Fibroblast of lung (primary cell): ENCODE results near the gene FMR1. TPM values are rescaled to one million over a fixed set of nuclear protein-coding genes. Genes with fewer than 3 reads are reported as not detected.
A peak's percentile ranks its signal among the peaks of the same experiment; 100 is the strongest.

Experiments
- DNase-seq, 2 donors: peaks; one replicate each; pipeline versions ENCODE4 v3.0.0 to v3.0.0-alpha.2; 2010; ENCODE audit warnings: low read depth in 2 of 2
- H2AFZ ChIP-seq: 2 replicates; pipeline ENCODE4 v1.5.1; 2012; ENCODE audit warnings: low read length, control low read depth, inconsistent platforms
- H3K27ac ChIP-seq: 2 replicates; pipeline ENCODE4 v1.5.1; 2011; ENCODE audit warnings: low read length, control low read depth; ENCODE audit not compliant: insufficient read depth
- H3K27me3 ChIP-seq: 2 replicates; pipeline ENCODE4 v1.5.1; 2011; ENCODE audit warnings: mild to moderate bottlenecking, low read length; ENCODE audit not compliant: control insufficient read depth, insufficient read depth
- H3K36me3 ChIP-seq: 2 replicates; pipeline ENCODE4 v1.5.1; 2011; ENCODE audit warnings: low read length; ENCODE audit not compliant: control insufficient read depth, insufficient read depth
- H3K4me1 ChIP-seq: 2 replicates; pipeline ENCODE4 v1.5.1; 2011; ENCODE audit warnings: low read length; ENCODE audit not compliant: control insufficient read depth, insufficient read depth; ENCODE audit errors: extremely low read depth
- H3K4me2 ChIP-seq: 2 replicates; pipeline ENCODE4 v1.5.1; 2011; ENCODE audit warnings: low read length, control low read depth; ENCODE audit not compliant: insufficient read depth; ENCODE audit errors: extremely low read depth
- H3K4me3 ChIP-seq, 4 experiments: fragments of 200-600 bp in 1 of 4; sonication (generic) in 1 of 4; replicated peaks in 1 of 4; 2 replicates each; pipeline ENCODE4 v1.5.1; 2011 to 2016; ENCODE audit warnings: low read length in 4 of 4, low read depth in 3 of 4, mild to moderate bottlenecking in 3 of 4, control low read depth in 2 of 4, inconsistent platforms in 1 of 4, mixed read lengths in 1 of 4; ENCODE audit not compliant: insufficient read depth in 1 of 4; ENCODE audit errors: control extremely low read depth in 1 of 4
- H3K79me2 ChIP-seq: 2 replicates; pipeline ENCODE4 v1.5.1; 2012; ENCODE audit warnings: mild to moderate bottlenecking, low read length, inconsistent platforms; ENCODE audit not compliant: control insufficient read depth, insufficient read depth
- H3K9ac ChIP-seq: 2 replicates; pipeline ENCODE4 v1.5.1; 2011; ENCODE audit warnings: mild to moderate bottlenecking, low read length, control low read depth; ENCODE audit not compliant: insufficient read depth
- H3K9me3 ChIP-seq: 2 replicates; pipeline ENCODE4 v1.5.1; 2012; ENCODE audit warnings: low read depth, low read length; ENCODE audit not compliant: control insufficient read depth, insufficient read depth
- H4K20me1 ChIP-seq: 2 replicates; pipeline ENCODE4 v1.5.1; 2011; ENCODE audit warnings: low read length; ENCODE audit not compliant: control insufficient read depth, insufficient read depth; ENCODE audit errors: extremely low read depth
- EZH2 ChIP-seq: IDR thresholded peaks from 2 replicates; pipeline ENCODE4 v1.5.1; 2012; ENCODE audit warnings: low read length, control low read depth, mild to moderate bottlenecking; ENCODE audit errors: missing control alignments
- polyA plus RNA-seq, 2 donors: library from polyadenylated mRNA; depleted of rRNA in 1 of 2; stranded (reverse) in 1 of 2; unstranded in 1 of 2; fragments of >200 nt; gene quantifications; 2 replicates each; pipeline ENCODE4 v1.2.1, GENCODE V29; 2011 to 2012; ENCODE audit warnings: missing spikeins in 1 of 2
- total RNA-seq: library from RNA; depleted of rRNA; stranded (reverse); fragments of >200 nt; gene quantifications from 2 replicates; pipeline ENCODE4 v1.2.1, GENCODE V29; 2014
- TF ChIP-seq, protein P1 (sequence below), 2 donors: IDR thresholded peaks in 1 of 2; conservative IDR thresholded peaks in 1 of 2; 1 replicate in 1 of 2; 2 replicates in 1 of 2; pipeline ENCODE4 v1.5.1; 2011 to 2012; ENCODE audit warnings: low read length in 2 of 2, control low read depth in 1 of 2, inconsistent platforms in 1 of 2, low read depth in 1 of 2, mild to moderate bottlenecking in 1 of 2

The FMR1 gene
- total and polyA plus RNA-seq, 2 donors (not counting 1 experiment from before 2014, with no cell fraction given), result 26.1 to 36.5 TPM

DNA sequence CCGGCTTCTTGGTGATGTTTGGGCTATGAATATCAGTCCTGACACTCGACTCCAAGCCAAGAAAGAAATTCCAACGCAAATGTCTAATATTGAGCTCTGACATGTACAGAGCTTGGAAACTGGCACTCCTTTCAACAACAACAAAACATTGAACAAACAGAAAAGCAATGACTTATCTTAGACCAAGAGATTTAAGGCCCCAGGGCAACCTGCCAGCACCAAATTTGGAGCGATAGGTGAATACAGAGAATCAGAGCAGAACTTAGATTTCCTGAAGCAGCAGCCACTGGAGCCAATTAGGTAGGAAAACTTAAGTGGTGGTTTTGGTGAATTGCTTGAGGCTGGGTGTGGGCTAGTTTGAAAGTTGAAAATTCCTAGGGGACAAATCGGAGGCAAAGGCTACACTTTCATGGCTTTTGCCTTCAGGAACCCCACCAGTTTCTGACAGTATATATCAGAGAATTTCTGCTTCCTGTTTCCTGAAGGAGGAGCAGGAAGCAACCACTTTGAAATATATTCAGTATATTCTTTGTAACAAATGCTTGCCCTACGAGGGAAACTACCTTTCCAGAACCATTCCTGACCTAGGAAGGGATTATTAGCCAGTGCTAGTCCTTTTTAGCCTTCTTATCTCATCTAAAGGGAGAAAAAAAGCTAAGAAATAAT is 10.1 kb upstream of the FMR1 start:
- H3K4me2 ChIP-seq, result no peak overlapping the region
- no peaks in the 10 kb centered on the region for H3K4me1 ChIP-seq
- no peak overlapping the region for H2AFZ ChIP-seq
- H3K27me3 ChIP-seq, result no peaks in the 10 kb centered on the region
- no peaks in the 10 kb centered on the region for H3K36me3 ChIP-seq
- H3K9ac ChIP-seq, result no peak overlapping the region
- no peak overlapping the region for H3K27ac ChIP-seq
- H3K4me3 ChIP-seq, result no peak overlapping the region
- TF ChIP-seq, protein P1, sequence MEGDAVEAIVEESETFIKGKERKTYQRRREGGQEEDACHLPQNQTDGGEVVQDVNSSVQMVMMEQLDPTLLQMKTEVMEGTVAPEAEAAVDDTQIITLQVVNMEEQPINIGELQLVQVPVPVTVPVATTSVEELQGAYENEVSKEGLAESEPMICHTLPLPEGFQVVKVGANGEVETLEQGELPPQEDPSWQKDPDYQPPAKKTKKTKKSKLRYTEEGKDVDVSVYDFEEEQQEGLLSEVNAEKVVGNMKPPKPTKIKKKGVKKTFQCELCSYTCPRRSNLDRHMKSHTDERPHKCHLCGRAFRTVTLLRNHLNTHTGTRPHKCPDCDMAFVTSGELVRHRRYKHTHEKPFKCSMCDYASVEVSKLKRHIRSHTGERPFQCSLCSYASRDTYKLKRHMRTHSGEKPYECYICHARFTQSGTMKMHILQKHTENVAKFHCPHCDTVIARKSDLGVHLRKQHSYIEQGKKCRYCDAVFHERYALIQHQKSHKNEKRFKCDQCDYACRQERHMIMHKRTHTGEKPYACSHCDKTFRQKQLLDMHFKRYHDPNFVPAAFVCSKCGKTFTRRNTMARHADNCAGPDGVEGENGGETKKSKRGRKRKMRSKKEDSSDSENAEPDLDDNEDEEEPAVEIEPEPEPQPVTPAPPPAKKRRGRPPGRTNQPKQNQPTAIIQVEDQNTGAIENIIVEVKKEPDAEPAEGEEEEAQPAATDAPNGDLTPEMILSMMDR (conservative IDR thresholded peaks at IDR 0.05 in 1 of 2, IDR thresholded peaks at IDR 0.05 in 1 of 2; ENCODE audit: low read depth in 1 of 2, low read length in 2 of 2), result no peak
- TF ChIP-seq EZH2, result no peak
- H3K9me3 ChIP-seq, result no peaks in the 10 kb centered on the region
- no peaks in the 10 kb centered on the region for H4K20me1 ChIP-seq
- no peak for DNase-seq
- H3K79me2 ChIP-seq, result no peaks in the 10 kb centered on the region

DNA sequence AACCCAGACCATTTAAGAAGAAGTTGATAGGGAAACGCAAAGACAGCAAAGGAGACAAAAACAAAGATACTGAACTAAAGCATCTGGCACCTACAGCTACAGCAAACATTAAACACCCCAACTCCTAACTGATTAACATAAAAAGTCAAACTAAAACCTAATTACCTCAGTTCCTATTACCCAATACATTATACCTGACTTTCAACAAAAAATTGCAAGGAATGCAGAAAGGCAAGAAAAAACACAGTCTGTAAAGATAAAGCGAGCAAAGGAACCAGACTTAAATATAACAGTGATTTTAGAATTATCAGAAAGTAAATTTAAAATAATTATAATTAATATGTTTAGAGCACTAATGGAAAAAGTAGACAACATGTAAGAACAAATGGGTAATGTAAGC is 9.4 kb upstream of the FMR1 start:
- H3K4me3 ChIP-seq, result no peak overlapping the region
- H3K4me2 ChIP-seq, result no peak overlapping the region
- TF ChIP-seq, protein P1 (conservative IDR thresholded peaks at IDR 0.05 in 1 of 2, IDR thresholded peaks at IDR 0.05 in 1 of 2; ENCODE audit: low read depth in 1 of 2, low read length in 2 of 2), result no peak
- no peak for TF ChIP-seq EZH2
- no peak overlapping the region for H3K27ac ChIP-seq
- no peak for DNase-seq
- H3K4me1 ChIP-seq, result no peaks in the 10 kb centered on the region
- no peaks in the 10 kb centered on the region for H3K27me3 ChIP-seq
- H4K20me1 ChIP-seq, result no peaks in the 10 kb centered on the region
- no peaks in the 10 kb centered on the region for H3K9me3 ChIP-seq
- H2AFZ ChIP-seq, result no peak overlapping the region
- no peaks in the 10 kb centered on the region for H3K79me2 ChIP-seq
- no peaks in the 10 kb centered on the region for H3K36me3 ChIP-seq
- H3K9ac ChIP-seq, result no peak overlapping the region

GRCh38 chrX:147908106-147908505 is 3.6 kb upstream of the FMR1 start:
- no peak overlapping the region for H3K4me2 ChIP-seq
- H2AFZ ChIP-seq, result no peak overlapping the region
- peaks cover 2% of the 10 kb centered on the region for H3K4me1 ChIP-seq
- H4K20me1 ChIP-seq, result no peaks in the 10 kb centered on the region
- H3K4me3 ChIP-seq, result no peak overlapping the region
- H3K27me3 ChIP-seq, result no peaks in the 10 kb centered on the region
- DNase-seq, result peak in 1 of 2 donors; percentile 6
- H3K9me3 ChIP-seq, result no peaks in the 10 kb centered on the region
- no peaks in the 10 kb centered on the region for H3K36me3 ChIP-seq
- H3K9ac ChIP-seq, result no peak overlapping the region
- H3K27ac ChIP-seq, result no peak overlapping the region
- H3K79me2 ChIP-seq, result peaks cover 7% of the 10 kb centered on the region
- TF ChIP-seq, protein P1 (conservative IDR thresholded peaks at IDR 0.05 in 1 of 2, IDR thresholded peaks at IDR 0.05 in 1 of 2; ENCODE audit: low read depth in 1 of 2, low read length in 2 of 2), result no peak
- TF ChIP-seq EZH2, result no peak
